Stimulated activated CD4-positive, alpha-beta T cell treated with anti-CD3 and anti-CD28 coated beads, TNF-alpha, amount 100 ng/mL, for 1 hour (primary cell): Measurements from ENCODE around the gene NAV3.

Experiments used
- DNase-seq, 3 donors: peaks; one replicate each; pipeline ENCODE4 v3.0.0-alpha.2; 2020; ENCODE audit warnings: low read depth in 3 of 3, low spot score in 1 of 3

Gene NAV3

DNA sequence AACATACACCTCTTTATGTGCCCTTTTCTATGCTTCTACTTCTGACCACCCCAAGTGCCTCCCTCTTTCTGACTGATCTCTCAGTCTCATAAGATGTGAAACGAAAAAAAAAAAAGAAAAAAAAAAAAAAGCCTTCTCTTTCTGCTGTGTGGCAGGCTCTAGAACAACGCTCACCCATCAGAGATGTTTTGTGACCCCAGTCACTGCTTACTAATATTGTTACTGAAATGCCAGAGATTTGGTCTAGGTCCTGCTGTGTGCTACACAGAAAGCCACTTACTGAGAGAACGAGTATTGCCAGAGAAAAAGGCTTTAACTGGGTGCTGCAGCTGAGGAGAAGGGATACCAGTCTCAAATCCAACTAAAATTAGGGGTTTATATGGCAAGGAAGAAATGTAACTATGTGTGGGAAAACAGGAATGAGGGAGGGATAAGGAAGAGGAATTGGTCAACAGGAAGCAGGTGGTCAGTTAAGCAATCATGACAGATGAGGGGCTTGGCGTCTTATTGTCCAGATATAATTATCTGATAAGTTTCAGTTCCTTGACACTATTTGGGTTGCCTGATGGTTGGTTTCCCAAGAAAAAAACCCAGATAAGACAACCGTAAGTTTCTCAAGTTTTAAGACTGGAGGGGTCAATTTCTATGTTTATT lies 149.0 kb downstream of the NAV3 start:
- DNase-seq, result no peak

GRCh38 chr12:77980782-77981181 lies 150.1 kb downstream of the NAV3 start:
- no peak for DNase-seq

GRCh38 chr12:77983859-77984258 lies 153.2 kb downstream of the NAV3 start:
- DNase-seq, result no peak

- DNase-seq, result no peak
Observed at GRCh38 chr12:77992760-77993159, 162.1 kb downstream of the NAV3 start.

- DNase-seq, result no peak
Observed at GRCh38 chr12:77993658-77994057, 163.0 kb downstream of the NAV3 start.

GRCh38 chr12:77995436-77996167 lies 164.9 kb downstream of the NAV3 start:
- DNase-seq, result no peak

DNA sequence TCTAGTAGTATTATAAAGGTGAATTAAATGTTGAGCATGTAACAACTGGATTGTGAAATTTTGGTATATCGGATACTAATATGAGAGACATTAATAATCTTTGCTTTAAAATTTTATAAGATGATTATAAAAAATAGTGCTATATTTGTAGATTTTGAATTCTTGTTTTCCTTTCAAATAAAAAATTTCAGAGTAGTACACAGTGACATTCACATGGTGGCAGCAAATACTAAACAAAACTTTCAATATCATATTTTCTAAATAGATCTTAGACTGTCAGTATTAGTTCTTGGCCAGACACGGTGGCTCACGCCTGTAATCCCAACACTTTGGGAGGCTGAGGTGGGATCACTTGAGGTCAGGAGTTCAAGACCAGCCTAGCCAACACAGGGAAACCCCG lies 166.0 kb downstream of the NAV3 start:
- no peak for DNase-seq

DNA sequence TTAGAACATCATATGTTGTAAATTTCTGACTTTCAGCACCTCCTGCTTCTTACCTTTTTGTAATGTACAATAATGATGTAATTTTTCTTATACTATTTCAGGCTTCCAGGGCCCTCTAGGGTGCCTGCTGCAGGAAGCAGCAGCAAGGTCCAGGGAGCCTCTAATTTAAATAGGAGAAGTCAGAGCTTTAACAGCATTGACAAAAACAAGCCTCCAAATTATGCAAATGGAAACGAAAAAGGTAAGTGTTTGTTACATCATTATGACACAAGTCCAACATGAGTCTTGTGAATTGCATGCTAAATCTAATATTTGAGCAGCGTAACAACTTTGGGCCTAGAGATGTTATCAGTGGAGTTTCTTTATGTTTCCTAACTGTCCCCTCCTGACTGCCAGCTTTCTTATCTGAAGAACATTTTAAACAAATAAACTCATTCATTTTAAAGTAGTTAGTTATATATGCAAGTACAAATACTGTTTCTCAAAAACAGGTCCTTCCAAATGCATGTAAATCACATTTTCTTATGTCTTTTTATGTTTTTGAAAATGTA lies 167.6 kb downstream of the NAV3 start:
- DNase-seq, result no peak

- DNase-seq, result no peak
Observed at GRCh38 chr12:77999074-77999715, 168.5 kb downstream of the NAV3 start.

DNA sequence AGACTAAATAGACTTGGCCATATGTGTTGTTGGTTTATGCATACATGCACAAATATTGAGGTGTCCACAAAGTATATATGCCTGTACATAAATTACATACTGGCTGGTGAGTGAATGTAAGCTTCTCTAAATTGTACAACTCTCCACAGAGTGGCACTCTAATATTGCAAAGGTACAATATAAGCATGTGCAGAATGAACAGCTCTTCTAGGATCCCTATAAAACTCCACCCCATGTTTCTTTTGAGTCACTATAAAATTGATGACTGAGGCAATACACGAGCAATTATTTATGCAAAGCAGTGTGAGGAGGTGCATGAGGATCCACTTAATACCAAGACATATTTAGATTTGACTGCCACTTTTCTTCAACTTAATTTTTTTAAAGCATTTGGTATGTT lies 172.2 kb downstream of the NAV3 start:
- DNase-seq, result no peak

- no peak for DNase-seq
Observed at GRCh38 chr12:78004249-78005093, 173.8 kb downstream of the NAV3 start.

- DNase-seq, result no peak
Observed at GRCh38 chr12:78005094-78005492, 174.4 kb downstream of the NAV3 start.

GRCh38 chr12:78007173-78007572 lies 176.5 kb downstream of the NAV3 start:
- no peak for DNase-seq

- no peak for DNase-seq
Observed at GRCh38 chr12:78009031-78009430, 178.3 kb downstream of the NAV3 start.

DNA sequence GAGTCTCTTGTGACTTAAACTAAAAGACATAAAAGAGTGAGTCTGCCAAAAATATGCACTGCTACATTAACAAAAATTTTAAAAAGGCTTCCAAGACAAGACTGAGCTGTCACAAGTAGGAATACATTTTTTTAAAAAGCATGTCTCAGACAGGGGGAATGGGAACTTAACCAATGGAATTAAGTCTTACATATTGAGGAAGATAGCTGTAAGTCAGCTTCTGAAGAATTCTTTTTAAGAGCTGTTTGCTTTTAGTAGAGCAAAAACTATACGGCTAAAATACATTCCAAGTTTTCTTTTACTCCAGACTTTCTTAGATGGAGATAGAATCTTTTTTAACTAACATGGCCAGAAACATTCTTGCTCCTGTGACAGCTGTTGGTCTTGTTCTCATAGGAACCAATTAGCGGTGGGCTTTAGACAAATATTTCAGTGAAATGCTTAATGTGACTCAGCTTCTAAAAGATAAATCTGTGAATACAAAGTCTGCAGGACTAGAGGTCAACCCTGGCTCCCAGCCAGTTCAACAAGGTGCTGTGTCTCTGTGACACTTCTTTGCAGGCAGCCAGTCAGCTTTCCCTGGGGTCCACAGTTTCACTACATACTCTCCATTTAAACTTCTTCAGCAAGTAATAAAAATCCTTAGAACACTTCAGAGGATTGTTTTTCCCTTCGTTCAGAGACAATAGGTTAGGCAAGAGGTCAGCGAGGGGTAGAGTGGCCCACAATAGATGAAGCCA lies 187.6 kb downstream of the NAV3 start:
- no peak for DNase-seq

DNA sequence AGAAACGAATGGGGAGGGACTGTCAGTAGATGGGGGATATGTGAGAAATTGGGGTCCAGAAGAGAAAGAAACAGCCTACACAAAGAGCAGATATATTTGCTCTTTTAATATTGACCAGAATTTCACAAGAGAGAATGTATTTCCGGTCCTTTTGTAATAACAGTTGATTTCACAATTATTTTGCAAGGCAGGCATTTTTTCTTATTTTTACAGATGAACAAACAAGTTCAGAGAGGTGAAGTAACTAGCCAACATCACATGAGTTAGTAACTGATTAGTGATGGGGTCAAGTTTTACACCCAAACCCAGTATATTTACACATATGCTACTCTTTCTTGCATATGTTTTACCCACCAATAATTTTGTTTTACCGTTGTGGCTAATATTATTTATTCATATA lies 188.2 kb downstream of the NAV3 start:
- DNase-seq, result no peak

DNA sequence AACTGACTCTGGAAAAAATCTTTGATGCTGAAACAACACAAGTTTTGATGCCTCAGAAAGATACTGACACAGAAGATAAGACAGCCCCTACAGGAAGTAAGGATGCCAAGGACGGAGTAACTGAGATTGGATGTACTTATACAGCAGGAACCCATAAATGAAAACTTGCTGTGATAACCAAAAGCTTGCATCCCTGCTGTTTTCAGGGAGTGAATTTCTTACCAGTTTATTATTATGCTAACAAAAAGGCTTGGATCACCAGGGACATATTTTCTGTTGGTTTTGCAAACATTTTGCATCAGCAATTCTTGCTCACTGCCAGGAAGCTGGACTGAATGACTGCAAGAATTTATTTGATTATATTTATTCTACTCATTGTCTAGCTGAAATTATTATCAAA lies 197.7 kb downstream of the NAV3 start:
- DNase-seq, result no peak

DNA sequence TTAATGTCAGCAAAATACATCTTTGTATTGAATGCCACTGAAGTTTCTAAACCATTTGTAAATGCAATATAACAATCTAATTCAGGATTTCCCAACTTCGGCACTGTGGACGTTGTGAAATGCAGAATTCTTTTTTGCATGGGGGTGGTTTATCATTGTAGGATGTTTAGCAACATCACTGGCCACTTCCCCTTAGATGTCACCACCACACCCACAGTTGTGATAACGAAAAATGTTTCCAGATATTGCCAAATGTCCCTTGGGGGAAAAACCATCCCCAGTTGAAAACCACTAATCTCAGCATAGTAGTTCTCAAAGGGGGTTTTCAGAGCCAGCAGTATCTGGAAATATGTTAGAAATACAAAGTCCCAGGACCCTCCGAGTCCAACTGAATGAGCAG lies 203.3 kb downstream of the NAV3 start:
- DNase-seq, result no peak

- DNase-seq, result no peak
Observed at GRCh38 chr12:78035901-78036606, 205.4 kb downstream of the NAV3 start.

- DNase-seq, result no peak
Observed at GRCh38 chr12:78036874-78037273, 206.2 kb downstream of the NAV3 start.
